HAP-1 (cell line): Measurements from ENCODE around the gene BEAN1.

ENCODE experiments used
- DNase-seq, 2 experiments: peaks; one replicate each; pipeline ENCODE4 v3.0.0-alpha.2; 2016 to 2020; ENCODE audit warnings: low spot score in 2 of 2
- H3K27me3 ChIP-seq: fragments of 250-450 bp; sonication (Bioruptor Pico); 2 replicates; pipeline ENCODE4 v1.5.1; 2020; ENCODE audit warnings: low read depth, mild to moderate bottlenecking, moderate library complexity
- H3K36me3 ChIP-seq: fragments of 250-450 bp; sonication (Bioruptor Pico); replicated peaks from 2 replicates; pipeline ENCODE4 v1.5.1; 2020; ENCODE audit warnings: mild to moderate bottlenecking
- H3K4me1 ChIP-seq: fragments of 250-450 bp; sonication (Bioruptor Pico); 2 replicates; pipeline ENCODE4 v1.5.1; 2020; ENCODE audit warnings: mild to moderate bottlenecking
- H3K4me3 ChIP-seq: fragments of 250-450 bp; sonication (Bioruptor Pico); 2 replicates; pipeline ENCODE4 v1.5.1; 2020; ENCODE audit warnings: mild to moderate bottlenecking, moderate library complexity
- H3K9me3 ChIP-seq: fragments of 250-450 bp; sonication (Bioruptor Pico); 2 replicates; pipeline ENCODE4 v1.5.1; 2020; ENCODE audit warnings: mild to moderate bottlenecking, moderate library complexity
- in situ Hi-C: fragments of 300-500 bp; cut with MboI; formaldehyde crosslinking; loops from 3 replicates; pipeline ENCODE4 v1.14.3; 2020; ENCODE audit warnings: low sequenced_read_pairs, inconsistent platforms, mixed read lengths

Gene BEAN1

GRCh38 chr16:66525396-66526180 lies 98.5 kb downstream of the BEAN1 start:
- Histone ChIP-seq H3K4me3 (no peak overlapping the region), H3K36me3 (peaks cover 3% of the 10 kb centered on the region; the same call in 1 of the 2 replicates), H3K9me3 (no peaks in the 10 kb centered on the region), H3K27me3 (no peaks in the 10 kb centered on the region), H3K4me1 (no peaks in the 10 kb centered on the region)
- no peak for DNase-seq
- in situ Hi-C loops = no loop called here

GRCh38 chr16:66528294-66528693 lies 101.2 kb downstream of the BEAN1 start:
- H3K27me3 ChIP-seq = no peaks in the 10 kb centered on the region
- H3K4me3 ChIP-seq = no peak overlapping the region
- H3K36me3 ChIP-seq = peaks cover 3% of the 10 kb centered on the region; the same call in 1 of the 2 replicates
- DNase-seq = no peak
- in situ Hi-C loops = no loop called here
- H3K9me3 ChIP-seq = no peaks in the 10 kb centered on the region
- H3K4me1 ChIP-seq = no peaks in the 10 kb centered on the region

DNA sequence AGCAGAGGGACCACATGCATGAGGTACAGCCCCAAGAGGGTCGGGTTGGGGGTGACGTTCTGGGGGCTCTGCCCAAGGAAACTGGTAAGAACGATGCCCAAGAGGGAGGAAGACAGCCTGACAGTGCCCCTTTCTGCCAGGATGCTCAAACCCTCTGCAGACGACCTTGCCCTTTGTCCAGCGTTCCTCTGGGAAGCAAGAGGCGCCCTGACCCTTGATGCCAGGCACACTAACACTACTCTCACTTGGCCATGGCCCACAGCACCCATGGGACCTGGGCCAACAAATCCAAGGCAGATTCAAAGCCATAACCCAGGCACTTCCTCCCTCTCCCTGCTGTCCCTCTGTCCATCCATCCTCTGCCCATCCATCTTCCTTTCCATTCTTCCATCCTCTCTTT lies 102.4 kb downstream of the BEAN1 start:
- Histone ChIP-seq H3K4me1 (no peaks in the 10 kb centered on the region), H3K9me3 (no peaks in the 10 kb centered on the region), H3K27me3 (no peaks in the 10 kb centered on the region), H3K36me3 (peaks cover 3% of the 10 kb centered on the region; the same call in 1 of the 2 replicates), H3K4me3 (no peak overlapping the region)
- DNase-seq = no peak
- in situ Hi-C loops = no loop called here
